ENCODE measurements around the gene IRF2BPL.
A peak's percentile ranks its signal among the peaks of the same experiment; 100 is the strongest.

Gene IRF2BPL

GRCh38 chr14:77006132-77006531, 22.4 kb downstream of the IRF2BPL start:
- H3K4me3 ChIP-seq (ENCODE audit: low read depth, low read length) = no peak overlapping the region
- no peak for DNase-seq (ENCODE audit: low read depth)
- TF ChIP-seq CTCF (IDR thresholded peaks at IDR 0.05; ENCODE audit: control insufficient read depth, extremely low read depth, insufficient read depth) = no peak

GRCh38 chr14:77005559-77005958, 22.9 kb downstream of the IRF2BPL start:
- H3K4me3 ChIP-seq (ENCODE audit: low read depth, low read length) = no peak overlapping the region
- TF ChIP-seq CTCF (IDR thresholded peaks at IDR 0.05; ENCODE audit: control insufficient read depth, extremely low read depth, insufficient read depth) = no peak
- no peak for DNase-seq (ENCODE audit: low read depth)

GRCh38 chr14:77004711-77005460, 23.6 kb downstream of the IRF2BPL start:
- no peak for DNase-seq (ENCODE audit: low read depth)
- TF ChIP-seq CTCF (IDR thresholded peaks at IDR 0.05; ENCODE audit: control insufficient read depth, extremely low read depth, insufficient read depth) = no peak
- no peak overlapping the region for H3K4me3 ChIP-seq (ENCODE audit: low read depth, low read length)

GRCh38 chr14:77003960-77004710, 24.4 kb downstream of the IRF2BPL start:
- peak; percentile 78 for DNase-seq (ENCODE audit: low read depth)

GRCh38 chr14:77002889-77003288, 25.6 kb downstream of the IRF2BPL start:
- no peak for TF ChIP-seq CTCF (IDR thresholded peaks at IDR 0.05; ENCODE audit: control insufficient read depth, extremely low read depth, insufficient read depth)
- DNase-seq (ENCODE audit: low read depth) = no peak
- H3K4me3 ChIP-seq (ENCODE audit: low read depth, low read length) = no peak overlapping the region

More at GRCh38 chr14:77003960-77004710, 24.4 kb downstream of the IRF2BPL start:
- no peak for TF ChIP-seq CTCF (IDR thresholded peaks at IDR 0.05; ENCODE audit: control insufficient read depth, extremely low read depth, insufficient read depth)
- no peak overlapping the region for H3K4me3 ChIP-seq (ENCODE audit: low read depth, low read length)

- no peak for TF ChIP-seq CTCF (IDR thresholded peaks at IDR 0.05; ENCODE audit: control insufficient read depth, extremely low read depth, insufficient read depth)
- DNase-seq (ENCODE audit: low read depth) = no peak
Observed at GRCh38 chr14:77002335-77002734, 26.2 kb downstream of the IRF2BPL start.

More at GRCh38 chr14:77002335-77002734, 26.2 kb downstream of the IRF2BPL start:
- H3K4me3 ChIP-seq (ENCODE audit: low read depth, low read length) = no peak overlapping the region

Measured in LNCaP clone FGC (cell line).